NT2/D1 (cell line): ENCODE results near the gene SCGB1D1.
"Not testable (repeated sequence)": the region's sequence is repeated elsewhere in the genome, so short reads cannot be mapped to it uniquely, and the experiment has no call there.

Experiments
- DNase-seq: peaks from one replicate; pipeline ENCODE4 v3.0.0-alpha.2; 2011; ENCODE audit warnings: low read depth, low spot score
- H3K27me3 ChIP-seq: 2 replicates; pipeline ENCODE4 v1.6.0; 2011; ENCODE audit warnings: mild to moderate bottlenecking; ENCODE audit not compliant: insufficient read length, insufficient read depth
- H3K36me3 ChIP-seq: 2 replicates; pipeline ENCODE4 v1.6.1; 2011; ENCODE audit warnings: mild to moderate bottlenecking, low read length, mixed read lengths; ENCODE audit not compliant: insufficient read depth, insufficient read length
- H3K4me1 ChIP-seq: 2 replicates; pipeline ENCODE4 v1.5.1; 2011; ENCODE audit not compliant: insufficient read depth, insufficient read length
- H3K4me3 ChIP-seq: 2 replicates; pipeline ENCODE4 v1.5.1; 2011; ENCODE audit warnings: low read depth; ENCODE audit not compliant: insufficient read length
- H3K9ac ChIP-seq: 2 replicates; pipeline ENCODE4 v1.6.0; 2011; ENCODE audit warnings: low read depth; ENCODE audit not compliant: insufficient read length
- H3K9me3 ChIP-seq: 2 replicates; pipeline ENCODE4 v1.5.1; 2011; ENCODE audit warnings: mild to moderate bottlenecking, low read length; ENCODE audit not compliant: insufficient read depth
- SUZ12 ChIP-seq: IDR thresholded peaks from 2 replicates; pipeline ENCODE4 v1.6.1; 2011; ENCODE audit not compliant: insufficient read length, insufficient read depth; ENCODE audit errors: extremely low read depth
- YY1 ChIP-seq: IDR thresholded peaks from 2 replicates; pipeline ENCODE4 v1.6.1; 2011; ENCODE audit not compliant: insufficient read length, insufficient read depth
- ZNF274 ChIP-seq: IDR thresholded peaks from 2 replicates; pipeline ENCODE4 v1.6.1; 2011; ENCODE audit warnings: mild to moderate bottlenecking, low read depth, low read length

Gene SCGB1D1

DNA sequence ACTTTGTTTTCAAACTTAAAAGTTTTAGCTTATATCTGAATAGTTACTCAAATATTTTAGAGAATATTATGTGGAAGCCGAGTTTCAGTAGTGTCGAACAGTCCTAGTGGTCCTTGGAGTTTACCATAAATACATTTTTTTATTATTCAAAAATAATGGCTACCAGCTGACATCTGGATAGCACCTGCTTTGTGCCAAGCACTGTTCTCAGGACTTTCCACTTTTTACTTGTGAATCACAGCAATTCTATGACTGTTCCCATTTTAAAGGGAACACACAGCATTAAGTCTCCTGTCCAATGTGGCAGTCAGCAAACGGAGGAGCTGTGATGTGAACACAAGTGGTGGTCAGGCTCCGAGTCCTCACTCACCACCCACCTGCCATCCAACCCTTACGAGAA, 14.4 kb downstream of the SCGB1D1 start:
- Histone ChIP-seq H3K36me3 (no peaks in the 10 kb centered on the region), H3K9ac (no peak overlapping the region), H3K9me3 (no peaks in the 10 kb centered on the region), H3K27me3 (no peaks in the 10 kb centered on the region), H3K4me1 (no peaks in the 10 kb centered on the region), H3K4me3 (no peak overlapping the region)
- TF ChIP-seq SUZ12 (no peak), ZNF274 (no peak), YY1 (no peak)
- no peak for DNase-seq

DNA sequence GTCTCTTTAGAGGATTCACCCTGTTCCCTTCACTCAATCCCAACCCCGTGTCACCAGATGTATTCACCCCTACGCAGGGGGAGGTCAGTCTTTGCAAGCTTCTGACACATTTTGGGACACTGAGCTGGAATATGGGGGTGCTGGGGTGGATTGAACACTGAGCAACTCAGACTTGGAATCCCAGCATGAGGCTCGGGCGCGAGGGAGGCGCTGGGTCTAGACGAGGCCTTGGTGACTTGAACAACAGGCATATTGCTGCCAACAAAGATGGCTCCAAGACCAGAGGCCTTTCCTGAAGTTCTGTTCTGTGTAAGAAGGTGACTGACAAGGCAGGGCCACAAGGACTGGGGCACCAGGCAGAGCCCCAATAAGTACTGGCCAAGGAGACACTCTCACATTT, 15.4 kb downstream of the SCGB1D1 start:
- no peak for DNase-seq
- no peaks in the 10 kb centered on the region for H3K27me3 ChIP-seq
- H3K4me3 ChIP-seq, result no peak overlapping the region

DNA sequence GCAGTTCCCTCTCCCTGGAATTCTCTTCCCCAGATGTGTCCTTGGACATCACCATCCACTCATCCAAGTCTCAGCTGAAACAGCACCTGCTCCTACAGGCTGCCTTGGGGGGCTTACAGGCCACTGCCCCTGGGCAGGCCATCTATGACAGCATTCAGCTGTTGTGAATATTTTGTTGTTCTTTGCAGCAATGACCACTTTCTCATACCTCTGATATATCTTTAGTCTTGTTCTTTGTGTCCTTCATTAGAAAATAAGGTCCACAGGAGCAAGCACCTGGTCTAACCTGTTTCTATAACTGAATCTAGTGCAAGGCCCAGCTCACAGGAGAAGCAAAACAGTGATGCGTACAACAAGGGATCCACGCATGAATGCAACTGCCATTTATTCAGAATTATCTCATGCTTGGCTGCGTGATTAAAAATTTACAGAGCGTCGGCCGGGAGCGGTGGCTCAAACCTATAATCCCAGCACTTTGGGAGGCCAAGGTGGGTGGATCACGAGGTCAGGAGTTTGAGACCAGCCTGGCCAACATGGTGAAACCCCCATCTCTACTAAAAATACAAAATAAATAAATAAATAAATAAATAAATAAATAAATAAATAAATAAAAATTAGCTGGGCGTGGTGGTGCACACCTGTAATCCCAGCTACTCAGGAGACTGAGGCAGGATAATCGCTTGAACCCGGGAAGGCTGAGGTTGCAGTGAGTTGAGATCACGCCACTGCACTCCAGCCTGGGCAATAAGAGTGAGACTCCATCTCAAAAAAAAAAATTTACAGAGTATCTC, 16.5 kb downstream of the SCGB1D1 start:
- H3K4me1 ChIP-seq, H3K27me3 ChIP-seq, H3K4me3 ChIP-seq, DNase-seq, H3K36me3 ChIP-seq, H3K9me3 ChIP-seq, H3K9ac ChIP-seq: not testable (repeated sequence)

More for the DNA sequence above, 15.4 kb downstream of the SCGB1D1 start:
- Histone ChIP-seq H3K4me1 (no peaks in the 10 kb centered on the region), H3K9ac (no peak overlapping the region), H3K9me3 (no peaks in the 10 kb centered on the region), H3K36me3 (no peaks in the 10 kb centered on the region)
- TF ChIP-seq YY1, result no peak
- no peak for TF ChIP-seq ZNF274
- TF ChIP-seq SUZ12, result no peak

DNA sequence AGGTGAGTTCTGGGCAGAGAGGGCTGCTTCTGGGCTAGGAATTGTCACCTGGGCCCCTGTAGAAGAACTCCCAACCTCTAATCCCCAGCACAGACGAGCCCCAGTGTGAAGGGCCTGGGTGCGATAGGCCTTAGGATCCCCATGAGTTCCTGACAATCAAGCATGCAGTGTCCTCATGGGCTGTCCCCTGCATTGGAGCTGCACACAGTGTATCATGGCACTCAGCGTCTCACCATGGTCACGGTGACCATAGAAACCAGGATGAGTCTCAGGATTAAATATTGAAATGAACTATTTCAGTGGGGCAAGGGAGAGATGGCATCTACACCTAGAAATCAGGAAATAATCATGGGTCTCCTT, 18.7 kb downstream of the SCGB1D1 start:
- Histone ChIP-seq H3K9ac (no peak overlapping the region), H3K4me3 (no peak overlapping the region), H3K9me3 (no peaks in the 10 kb centered on the region), H3K36me3 (no peaks in the 10 kb centered on the region), H3K4me1 (no peaks in the 10 kb centered on the region), H3K27me3 (no peaks in the 10 kb centered on the region)
- TF ChIP-seq YY1 (no peak), ZNF274 (no peak), SUZ12 (no peak)
- no peak for DNase-seq

DNA sequence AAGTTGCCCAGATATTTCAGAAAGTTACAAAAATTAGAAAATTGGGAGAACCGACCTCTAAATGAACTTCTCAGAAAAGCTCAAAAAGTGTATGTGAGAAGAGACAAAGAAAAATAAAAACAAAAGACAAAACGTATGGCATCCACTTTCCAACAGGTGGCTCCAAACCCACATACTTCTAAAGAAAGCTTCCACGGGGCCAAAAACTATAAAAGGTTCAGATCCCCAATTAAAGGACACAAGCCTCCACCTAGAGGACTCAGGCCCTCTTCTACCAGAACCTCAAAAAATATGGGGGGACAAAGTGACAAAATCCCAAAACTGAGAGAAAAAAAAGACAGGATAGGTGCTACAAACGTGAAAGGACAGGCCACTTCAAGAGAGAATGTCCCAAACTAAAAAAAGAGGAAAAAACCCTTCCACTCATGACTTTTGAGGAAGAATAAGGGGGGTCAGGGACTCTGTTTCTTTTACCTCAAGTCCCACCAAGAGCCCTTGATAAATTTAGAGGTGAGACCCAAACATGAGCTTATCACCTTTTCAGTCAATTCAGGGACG, 27.3 kb downstream of the SCGB1D1 start:
- Histone ChIP-seq H3K27me3 (no peaks in the 10 kb centered on the region), H3K4me3 (no peak overlapping the region)
- DNase-seq, result peak; percentile 36

DNA sequence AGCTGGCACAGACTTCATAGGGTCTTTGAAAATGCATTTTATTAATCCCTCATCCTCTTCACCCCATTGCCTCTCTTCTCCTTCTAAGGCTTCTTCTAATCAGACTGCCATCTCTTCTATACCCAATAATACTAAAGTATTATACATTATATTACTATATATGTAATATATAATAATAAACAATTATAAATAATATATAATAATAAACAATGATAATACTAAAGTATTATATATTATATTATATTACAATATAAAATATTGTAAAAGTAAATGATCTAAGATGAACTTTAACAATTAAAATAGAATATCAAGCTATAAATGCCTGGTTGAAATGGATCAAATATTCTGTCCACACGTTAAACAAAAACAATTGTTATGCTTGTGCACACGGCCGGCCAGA, 31.5 kb downstream of the SCGB1D1 start:
- no peaks in the 10 kb centered on the region for H3K27me3 ChIP-seq
- no peak overlapping the region for H3K9ac ChIP-seq

More for the DNA sequence above, 27.3 kb downstream of the SCGB1D1 start:
- TF ChIP-seq YY1 (no peak), SUZ12 (no peak), ZNF274 (no peak)
- H3K4me1 ChIP-seq, result no peaks in the 10 kb centered on the region
- H3K9ac ChIP-seq, result no peak overlapping the region
- H3K36me3 ChIP-seq, result no peaks in the 10 kb centered on the region
- peaks cover 12% of the 10 kb centered on the region for H3K9me3 ChIP-seq

DNA sequence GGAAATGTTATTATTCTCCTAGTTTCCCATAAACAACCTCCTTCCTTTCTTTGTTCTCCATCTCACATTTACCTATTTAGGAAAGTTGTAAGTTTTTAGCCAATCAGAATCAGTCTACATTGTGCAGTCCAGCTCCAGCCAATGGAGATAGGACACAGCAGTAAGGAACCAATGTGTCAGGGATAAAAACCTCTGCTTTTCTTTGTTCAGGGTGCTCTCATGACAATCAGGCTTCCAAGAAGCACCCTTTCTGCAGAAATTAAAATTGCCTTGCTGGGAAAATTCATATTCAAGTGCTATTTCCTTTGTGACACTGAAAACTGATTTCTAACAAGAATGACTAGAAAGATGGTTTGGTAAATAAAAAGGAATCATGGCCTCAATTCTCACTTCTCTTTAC, 33.1 kb downstream of the SCGB1D1 start:
- DNase-seq, result no peak
- peaks cover 44% of the 10 kb centered on the region for H3K9me3 ChIP-seq

More for the DNA sequence above, 31.5 kb downstream of the SCGB1D1 start:
- Histone ChIP-seq H3K36me3 (no peaks in the 10 kb centered on the region), H3K4me1 (no peaks in the 10 kb centered on the region), H3K9me3 (peaks cover 44% of the 10 kb centered on the region), H3K4me3 (no peak overlapping the region)
- TF ChIP-seq YY1 (no peak), SUZ12 (no peak), ZNF274 (no peak)
- no peak for DNase-seq

More for the DNA sequence above, 33.1 kb downstream of the SCGB1D1 start:
- H3K4me3 ChIP-seq, result no peak overlapping the region
- H3K4me1 ChIP-seq, result no peaks in the 10 kb centered on the region
- TF ChIP-seq YY1 (no peak), SUZ12 (no peak), ZNF274 (no peak)
- no peaks in the 10 kb centered on the region for H3K27me3 ChIP-seq
- no peak overlapping the region for H3K9ac ChIP-seq
- H3K36me3 ChIP-seq, result no peaks in the 10 kb centered on the region
